H1 (cell line): ENCODE measurements around the gene GJC2. TPM values are rescaled to one million over a fixed set of nuclear protein-coding genes. Genes with fewer than 3 reads are reported as not detected.

Experiments
- CTCF ChIA-PET: fragments of 300-600 bp; sonication (Branson Sonifier 250); formaldehyde crosslinking; loops from one replicate; lab custom pipeline; 2021; ENCODE audit not compliant: partially characterized antibody; lab: Charles Lee
- POLR2A ChIA-PET: fragments of 300-600 bp; sonication (Branson Sonifier 250); formaldehyde crosslinking; loops from one replicate; lab custom pipeline; 2021; ENCODE audit warnings: inconsistent platforms; ENCODE audit not compliant: partially characterized antibody; lab: Charles Lee
- DNase-seq, 2 experiments: peaks; one replicate each; pipeline versions ENCODE4 v3.0.0 to v3.0.0-alpha.2; 2010 to 2022; ENCODE audit warnings: low spot score in 2 of 2, low read depth in 1 of 2, mixed read lengths in 1 of 2
- FAIRE-seq: peaks from 2 replicates; lab custom pipeline; 2011; peaks lifted over from hg19 to GRCh38; lab: Jason Lieb, UNC
- H2AFZ ChIP-seq: 2 replicates; pipeline ENCODE4 v1.8.1; 2012; ENCODE audit warnings: low read length, inconsistent platforms
- H2AK5ac ChIP-seq: 2 replicates; pipeline ENCODE4 v1.6.1; 2013; ENCODE audit warnings: low read depth, low read length
- H2BK120ac ChIP-seq: replicated peaks from 2 replicates; pipeline ENCODE3; 2013; ENCODE audit warnings: low read depth, low read length, inconsistent platforms
- H2BK12ac ChIP-seq: 2 replicates; pipeline ENCODE4 v1.6.1; 2013; ENCODE audit warnings: low read depth, low read length
- H2BK15ac ChIP-seq: 2 replicates; pipeline ENCODE4 v1.6.1; 2013; ENCODE audit warnings: low read length
- H2BK20ac ChIP-seq: 2 replicates; pipeline ENCODE4 v1.6.1; 2013; ENCODE audit warnings: low read length
- H2BK5ac ChIP-seq: 2 replicates; pipeline ENCODE4 v1.6.1; 2013; ENCODE audit warnings: low read depth, low read length
- H3K14ac ChIP-seq: 2 replicates; pipeline ENCODE4 v1.6.1; 2013; ENCODE audit warnings: inconsistent platforms; ENCODE audit not compliant: insufficient read length
- H3K18ac ChIP-seq: 2 replicates; pipeline ENCODE4 v1.6.1; 2013; ENCODE audit warnings: low read length; ENCODE audit errors: extremely low read depth
- H3K23ac ChIP-seq: 2 replicates; pipeline ENCODE4 v1.6.1; 2013; ENCODE audit warnings: inconsistent platforms; ENCODE audit not compliant: insufficient read length
- H3K23me2 ChIP-seq: 2 replicates; pipeline ENCODE4 v1.6.1; 2013; ENCODE audit warnings: low read depth, low read length
- H3K27ac ChIP-seq: 2 replicates; pipeline ENCODE4 v1.6.1; 2011; ENCODE audit warnings: low read depth, low read length, inconsistent platforms
- H3K27me3 ChIP-seq, 4 experiments: replicated peaks in 1 of 4; 1 replicate in 1 of 4; 2 replicates in 3 of 4; pipeline versions ENCODE4 v1.6.1 to v1.8.1; 2011 to 2013; ENCODE audit warnings: low read length in 3 of 4, mild to moderate bottlenecking in 3 of 4, inconsistent platforms in 2 of 4, mixed read lengths in 2 of 4, moderate library complexity in 1 of 4; ENCODE audit not compliant: control insufficient read depth in 3 of 4, insufficient read depth in 3 of 4; ENCODE audit errors: extremely low read depth in 1 of 4
- H3K36me3 ChIP-seq, 4 experiments: 2 replicates each; pipeline versions ENCODE4 v1.6.1 to v1.8.1; 2011 to 2013; ENCODE audit warnings: mild to moderate bottlenecking in 4 of 4, low read length in 3 of 4, moderate library complexity in 2 of 4, control low read depth in 1 of 4, inconsistent platforms in 1 of 4; ENCODE audit not compliant: insufficient read depth in 4 of 4, control insufficient read depth in 2 of 4
- H3K4ac ChIP-seq: replicated peaks from 2 replicates; pipeline ENCODE3; 2013; ENCODE audit warnings: low read length, low read depth, mixed read lengths, inconsistent platforms; ENCODE audit not compliant: insufficient read length
- H3K4me1 ChIP-seq, 4 experiments: replicated peaks in 1 of 4; 1 replicate in 1 of 4; 2 replicates in 3 of 4; pipeline versions ENCODE4 v1.6.1 to v1.8.1; 2011 to 2013; ENCODE audit warnings: low read length in 3 of 4, inconsistent platforms in 2 of 4, mixed read lengths in 1 of 4; ENCODE audit not compliant: insufficient read depth in 4 of 4, control insufficient read depth in 3 of 4
- H3K4me2 ChIP-seq, 2 experiments: 2 replicates each; pipeline versions ENCODE4 v1.6.1 to v1.8.1; 2011 to 2013; ENCODE audit warnings: low read depth in 2 of 2, low read length in 2 of 2, control low read depth in 1 of 2, inconsistent platforms in 1 of 2, mild to moderate bottlenecking in 1 of 2; ENCODE audit not compliant: insufficient read depth in 1 of 2
- H3K4me3 ChIP-seq, 4 experiments: fragments of 200-600, 300-600 bp in 1 of 4; sonication (generic), shearing (Covaris generic), sonication (Bioruptor Twin) in 1 of 4; 2 replicates each; pipeline versions ENCODE4 v1.5.1 to v1.8.1; 2011 to 2016; ENCODE audit warnings: low read length in 4 of 4, low read depth in 3 of 4, control low read depth in 2 of 4, inconsistent platforms in 2 of 4, mild to moderate bottlenecking in 2 of 4, mixed read lengths in 1 of 4, moderate library complexity in 1 of 4; ENCODE audit not compliant: insufficient read depth in 2 of 4; ENCODE audit errors: extremely low read depth in 1 of 4
- H3K56ac ChIP-seq: replicated peaks from 2 replicates; pipeline ENCODE3; 2013; ENCODE audit warnings: low read depth, mild to moderate bottlenecking, mixed read lengths, low read length, inconsistent platforms; ENCODE audit not compliant: insufficient read length
- H3K79me1 ChIP-seq: 2 replicates; pipeline ENCODE4 v1.6.1; 2013; ENCODE audit warnings: low read depth, low read length, control low read depth
- H3K79me2 ChIP-seq, 2 experiments: 2 replicates each; pipeline versions ENCODE4 v1.6.1 to v1.8.1; 2012 to 2013; ENCODE audit warnings: low read length in 2 of 2, mild to moderate bottlenecking in 2 of 2, inconsistent platforms in 1 of 2; ENCODE audit not compliant: insufficient read depth in 2 of 2, control insufficient read depth in 1 of 2
- H3K9ac ChIP-seq, 4 experiments: replicated peaks in 1 of 4; 1 replicate in 1 of 4; 2 replicates in 3 of 4; pipeline versions ENCODE4 v1.6.1 to v1.8.1; 2011 to 2013; ENCODE audit warnings: low read depth in 3 of 4, low read length in 3 of 4, control low read depth in 2 of 4, mild to moderate bottlenecking in 2 of 4, moderate library complexity in 2 of 4, inconsistent platforms in 1 of 4; ENCODE audit errors: extremely low read depth in 1 of 4
- H3K9me3 ChIP-seq, 2 experiments: 2 replicates each; pipeline versions ENCODE4 v1.6.1 to v1.8.1; 2012 to 2013; ENCODE audit warnings: mild to moderate bottlenecking in 2 of 2, moderate library complexity in 2 of 2, control low read depth in 1 of 2, inconsistent platforms in 1 of 2, low read depth in 1 of 2, low read length in 1 of 2, mixed read lengths in 1 of 2; ENCODE audit not compliant: insufficient read depth in 2 of 2
- H4K20me1 ChIP-seq, 2 experiments: replicated peaks in 1 of 2; 2 replicates each; pipeline versions ENCODE3 to v1.8.1; 2011 to 2013; ENCODE audit warnings: inconsistent platforms in 2 of 2, low read length in 2 of 2, mild to moderate bottlenecking in 1 of 2; ENCODE audit not compliant: insufficient read depth in 2 of 2, control insufficient read depth in 1 of 2
- H4K5ac ChIP-seq: 2 replicates; pipeline ENCODE4 v1.6.1; 2013; ENCODE audit warnings: low read length, low read depth, mixed read lengths, inconsistent platforms; ENCODE audit not compliant: insufficient read length
- H4K8ac ChIP-seq: 2 replicates; pipeline ENCODE4 v1.8.0; 2013; ENCODE audit warnings: mild to moderate bottlenecking, moderate library complexity, low read length, inconsistent platforms; ENCODE audit not compliant: insufficient read depth; ENCODE audit errors: extremely low read depth
- H4K91ac ChIP-seq: replicated peaks from 2 replicates; pipeline ENCODE3; 2013; ENCODE audit warnings: low read length, mixed read lengths, inconsistent platforms; ENCODE audit not compliant: insufficient read length
- CBX8 ChIP-seq: fragments of 300-800, 300-1000 bp; sonication (generic); IDR thresholded peaks from 2 replicates; pipeline ENCODE4 v1.7.1; 2016; ENCODE audit warnings: low read depth, low read length, borderline replicate concordance
- CREB1 ChIP-seq: IDR thresholded peaks from 2 replicates; pipeline ENCODE4 v1.6.1; 2012; ENCODE audit warnings: inconsistent platforms
- HDAC6 ChIP-seq: IDR thresholded peaks from one replicate; pipeline ENCODE4 v1.7.1; 2012; ENCODE audit warnings: low read depth, mild to moderate bottlenecking, inconsistent platforms, low read length, moderate library complexity
- JUN ChIP-seq: IDR thresholded peaks from 2 replicates; pipeline ENCODE4 v1.6.1; 2011; ENCODE audit warnings: low read depth, mild to moderate bottlenecking, improper control_type of control experiment, low read length
- MAFK ChIP-seq: IDR thresholded peaks from 2 replicates; pipeline ENCODE4 v1.6.1; 2012; ENCODE audit warnings: low read depth, mild to moderate bottlenecking, improper control_type of control experiment, low read length
- NRF1 ChIP-seq: IDR thresholded peaks from 2 replicates; pipeline ENCODE4 v1.6.1; 2011; ENCODE audit warnings: mild to moderate bottlenecking, low read depth, low read length, improper control_type of control experiment
- PHF8 ChIP-seq: fragments of 200-600 bp; sonication (generic); conservative IDR thresholded peaks from 2 replicates; pipeline ENCODE4 v1.7.1; 2012; ENCODE audit warnings: low read depth, mild to moderate bottlenecking, inconsistent platforms, low read length, moderate library complexity
- POLR2A ChIP-seq, 2 experiments: IDR thresholded peaks; 1 replicate in 1 of 2; 2 replicates in 1 of 2; pipeline ENCODE4 v1.6.1; 2011; ENCODE audit warnings: low read depth in 2 of 2, low read length in 2 of 2, mild to moderate bottlenecking in 2 of 2; ENCODE audit errors: control extremely low read depth in 1 of 2
- RFX5 ChIP-seq: IDR thresholded peaks from 2 replicates; pipeline ENCODE4 v1.6.1; 2011; ENCODE audit warnings: low read depth, low read length, improper control_type of control experiment, borderline replicate concordance
- SIN3A ChIP-seq, 2 experiments: IDR thresholded peaks in 1 of 2; conservative IDR thresholded peaks in 1 of 2; 2 replicates each; pipeline ENCODE4 v1.6.1; 2011 to 2012; ENCODE audit warnings: low read length in 2 of 2, improper control_type of control experiment in 1 of 2, low read depth in 1 of 2, mild to moderate bottlenecking in 1 of 2
- SUZ12 ChIP-seq: fragments of 200-600 bp; sonication (generic); IDR thresholded peaks from 2 replicates; pipeline ENCODE4 v1.6.1; 2012; ENCODE audit warnings: mild to moderate bottlenecking, inconsistent platforms, low read length, moderate library complexity, mixed read lengths
- TBP ChIP-seq: IDR thresholded peaks from 2 replicates; pipeline ENCODE4 v1.6.1; 2011; ENCODE audit warnings: low read depth, low read length, improper control_type of control experiment
- WGBS, 2 experiments: shearing (Covaris generic) in 1 of 2; methylation state at CpG; one replicate each; pipeline versions ENCODE4 v1.1.6 to v1.1.7; 2013 to 2015; ENCODE audit warnings: low lambda C conversion rate in 2 of 2, mixed read lengths in 2 of 2, inconsistent platforms in 1 of 2, low coverage in 1 of 2, missing lambda C conversion rate in 1 of 2; ENCODE audit not compliant: insufficient replicate concordance in 2 of 2, insufficient coverage in 1 of 2, insufficient read length in 1 of 2; ENCODE audit errors: extremely low coverage in 1 of 2, missing lambda C conversion rate in 1 of 2; 5-methylcytosine and 5-hydroxymethylcytosine counted together
- polyA plus RNA-seq, 7 experiments: library from polyadenylated mRNA; depleted of rRNA in 3 of 7; stranded (reverse) in 5 of 7; unstranded in 2 of 7; fragments of >200 nt in 5 of 7; fragments of 200-250 nt in 2 of 7; gene quantifications; 1 replicate in 5 of 7; 2 replicates in 1 of 7; 4 replicates in 1 of 7; pipeline versions ENCODE4 v1.2.1 to v1.2.3, GENCODE V29; 2011 to 2013; ENCODE audit warnings: missing spikeins in 2 of 7, mixed read lengths in 2 of 7
- total RNA-seq: library from RNA; stranded (reverse); fragmentation: NEBNext Ultra II Directional; extraction: Animal tissue kit (Norgen Biotek cat#: 25700); gene quantifications from 2 replicates; pipeline ENCODE4 v1.2.1, GENCODE V29; 2021

Gene GJC2
- total and polyA plus RNA-seq, 2 of the 8 experiments (the other 6 are each of a cell fraction or from before 2014, with no cell fraction given), result 0.17 to 0.54 TPM

- no peak overlapping the region for H2AFZ ChIP-seq
- H3K9me3 ChIP-seq, result no peaks in the 10 kb centered on the region
- H3K4me1 ChIP-seq, result peaks cover 0 to 10% (median 4%) of the 10 kb centered on the region in 4 experiments; a peak in 1 of 7 replicates
- no peak overlapping the region for H3K23ac ChIP-seq
- H3K23me2 ChIP-seq, result no peaks in the 10 kb centered on the region; the same call in 1 of the 2 replicates
- H3K4me2 ChIP-seq, result no peak overlapping the region
- H3K79me1 ChIP-seq, result peaks cover 2% of the 10 kb centered on the region
- H2BK5ac ChIP-seq, result no peak overlapping the region
- no peak overlapping the region for H3K18ac ChIP-seq
- TF ChIP-seq RFX5 (no peak), CBX8 (no peak), SIN3A (conservative IDR thresholded peaks at IDR 0.05 in 1 of 2, IDR thresholded peaks at IDR 0.05 in 1 of 2; ENCODE audit: low read depth in 1 of 2, low read length in 2 of 2) (no peak), JUN (no peak), CREB1 (no peak), MAFK (no peak), NRF1 (no peak), TBP (no peak), POLR2A (IDR thresholded peaks at IDR 0.05; ENCODE audit: control extremely low read depth in 1 of 2, low read depth in 2 of 2, low read length in 2 of 2) (no peak), PHF8 (no peak), HDAC6 (no peak), SUZ12 (no peak)
- H4K91ac ChIP-seq, result no peak overlapping the region
- FAIRE-seq (no peak), DNase-seq (no peak)
- ChIA-PET POLR2A (interaction anchor here (1.0 to 5.5 kb wide), 4 partner anchors 12 to 70 kb away, joined by 3 to 44 read pairs (median 3); partner anchors contain the start of genes ARF1 and IBA57), CTCF (interaction anchor here (0.7 to 2.3 kb wide), 6 partner anchors 8 to 156 kb away, joined by 3 to 7 read pairs (median 4); partner anchors contain the start of gene IBA57)
- H3K9ac ChIP-seq, result no peak overlapping the region
- no peak overlapping the region for H3K4ac ChIP-seq
- no peak overlapping the region for H2BK20ac ChIP-seq
- WGBS, 2 experiments, result 87% methylated on average over 19 of the region's 19 CpGs; no CpG with 5 or more reads in 1 of the 2 experiments
- no peak overlapping the region for H2BK120ac ChIP-seq
- no peak overlapping the region for H2BK15ac ChIP-seq
- H4K8ac ChIP-seq, result no peak overlapping the region
- no peak overlapping the region for H3K4me3 ChIP-seq
- H3K14ac ChIP-seq, result no peak overlapping the region
- H3K79me2 ChIP-seq, result no peaks in the 10 kb centered on the region
- no peak overlapping the region for H3K56ac ChIP-seq
- H3K27ac ChIP-seq, result no peak overlapping the region; the same call in 1 of the 2 replicates
- H3K27me3 ChIP-seq, result 0 out of 7 replicates have a peak, but pooled peaks cover 0 to 5% (median 0%) of the 10 kb centered on the region in 4 experiments
- H3K36me3 ChIP-seq, result no peaks in the 10 kb centered on the region
- H2AK5ac ChIP-seq, result no peak overlapping the region
- H4K20me1 ChIP-seq, result peaks cover 1 to 4% of the 10 kb centered on the region in 2 experiments
- H2BK12ac ChIP-seq, result no peak overlapping the region
- H4K5ac ChIP-seq, result no peak overlapping the region
These were observed 2.6 kb downstream of the GJC2 start for GRCh38 chr1:228152097-228152917.
